HG03280 (cell line): ENCODE measurements around the gene ARVCF.

Experiments
- ATAC-seq: cut with Tn5 transposase; IDR thresholded peaks from one replicate; pipeline ENCODE4 v1.9.1; 2021; ENCODE audit warnings: mild to moderate bottlenecking, moderate library complexity; ENCODE audit not compliant: unreplicated experiment

Gene ARVCF

GRCh38 chr22:19988965-19989724, 27.5 kb downstream of the ARVCF start:
- no peak for ATAC-seq

- no peak for ATAC-seq
Observed at GRCh38 chr22:19988331-19988808, 28.3 kb downstream of the ARVCF start.

- no peak for ATAC-seq
Observed at GRCh38 chr22:19987394-19988306, 29.0 kb downstream of the ARVCF start.

GRCh38 chr22:19986410-19987341, 29.9 kb downstream of the ARVCF start:
- ATAC-seq = no peak

GRCh38 chr22:19986011-19986409, 30.6 kb downstream of the ARVCF start:
- ATAC-seq = no peak

GRCh38 chr22:19984851-19985811, 31.5 kb downstream of the ARVCF start:
- no peak for ATAC-seq

GRCh38 chr22:19984201-19984753, 32.3 kb downstream of the ARVCF start:
- ATAC-seq = no peak

- ATAC-seq = no peak
Observed at GRCh38 chr22:19983741-19984140, 32.9 kb downstream of the ARVCF start.

- ATAC-seq = no peak
Observed at GRCh38 chr22:19982991-19983578, 33.5 kb downstream of the ARVCF start.

GRCh38 chr22:19981961-19982920, 34.4 kb downstream of the ARVCF start:
- no peak for ATAC-seq

GRCh38 chr22:19981171-19981960, 35.3 kb downstream of the ARVCF start:
- no peak for ATAC-seq

- no peak for ATAC-seq
Observed at GRCh38 chr22:19980766-19981165, 35.9 kb downstream of the ARVCF start.

GRCh38 chr22:19979712-19980493, 36.7 kb downstream of the ARVCF start:
- no peak for ATAC-seq

- ATAC-seq = no peak
Observed at GRCh38 chr22:19978748-19979147, 37.9 kb downstream of the ARVCF start.

- no peak for ATAC-seq
Observed at GRCh38 chr22:19977296-19978243, 39.1 kb downstream of the ARVCF start.
